Central memory CD8-positive, alpha-beta T cell (primary cell): Measurements from ENCODE around the gene SRP19.
A peak's percentile ranks its signal among the peaks of the same experiment; 100 is the strongest.
"Not testable (repeated sequence)": the region's sequence is repeated elsewhere in the genome, so short reads cannot be mapped to it uniquely, and the experiment has no call there.

Source experiments
- ATAC-seq: fragments of 150-1000 bp; cut with Tn5 transposase; replicated peaks from 2 replicates; pipeline ENCODE4 v1.10.0; 2022; ENCODE audit warnings: mild to moderate bottlenecking, moderate FRiP score, moderate number of reproducible peaks; ENCODE audit not compliant: poor library complexity, severe bottlenecking; ENCODE audit errors: extremely low read depth
- DNase-seq, 2 donors: peaks; one replicate each; pipeline ENCODE4 v3.0.0; 2021; ENCODE audit warnings: low spot score in 2 of 2
- H3K27ac Mint-ChIP-seq: one replicate; pipeline ENCODE4 v1.8.0; 2022; ENCODE audit warnings: low read depth, mild to moderate bottlenecking, moderate library complexity, mixed read lengths
- H3K27me3 Mint-ChIP-seq: one replicate; pipeline ENCODE4 v1.8.0; 2022; ENCODE audit warnings: mixed read lengths
- H3K36me3 Mint-ChIP-seq: one replicate; pipeline ENCODE4 v1.8.0; 2022; ENCODE audit warnings: mild to moderate bottlenecking, moderate library complexity, mixed read lengths; ENCODE audit not compliant: insufficient read depth
- H3K4me1 Mint-ChIP-seq: one replicate; pipeline ENCODE4 v1.8.0; 2022; ENCODE audit warnings: mixed read lengths
- H3K4me3 Mint-ChIP-seq: one replicate; pipeline ENCODE4 v1.8.0; 2022; ENCODE audit warnings: mild to moderate bottlenecking, moderate library complexity, mixed read lengths
- H3K9me3 Mint-ChIP-seq: one replicate; pipeline ENCODE4 v1.8.0; 2022; ENCODE audit warnings: mixed read lengths

SRP19 gene

DNA sequence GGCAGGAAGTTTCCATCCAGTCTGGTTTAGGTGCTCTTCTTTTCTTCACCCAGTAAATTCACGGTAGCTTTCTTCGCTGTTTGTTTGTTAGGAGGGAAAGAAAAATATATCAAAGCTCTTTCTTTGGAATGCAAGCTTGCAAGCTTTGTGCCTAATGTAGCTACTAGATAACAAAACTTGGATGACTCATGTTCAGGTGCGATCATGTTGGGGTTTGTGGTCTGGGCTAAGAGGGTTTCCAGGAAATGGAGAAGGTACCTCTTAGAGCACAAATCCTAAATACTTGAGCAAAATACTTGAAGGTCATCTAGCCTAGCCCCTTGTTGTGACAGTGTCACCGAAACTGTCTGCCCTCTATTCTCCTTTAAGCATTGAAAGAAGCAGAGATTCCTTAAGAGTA lies 17.7 kb downstream of the SRP19 start:
- Mint-ChIP-seq H3K27ac (peak overlapping the region; percentile 79), H3K36me3 (peaks cover 33% of the 10 kb centered on the region), H3K9me3 (no peaks in the 10 kb centered on the region), H3K4me3 (peak overlapping the region; percentile 23), H3K4me1 (peaks cover 27% of the 10 kb centered on the region), H3K27me3 (no peaks in the 10 kb centered on the region)
- no peak for DNase-seq
- ATAC-seq = peak; percentile 82

GRCh38 chr5:112880219-112880964 lies 19.3 kb downstream of the SRP19 start:
- Mint-ChIP-seq H3K36me3 (peaks cover 36% of the 10 kb centered on the region), H3K4me1 (peaks cover 26% of the 10 kb centered on the region)
- ATAC-seq = no peak

DNA sequence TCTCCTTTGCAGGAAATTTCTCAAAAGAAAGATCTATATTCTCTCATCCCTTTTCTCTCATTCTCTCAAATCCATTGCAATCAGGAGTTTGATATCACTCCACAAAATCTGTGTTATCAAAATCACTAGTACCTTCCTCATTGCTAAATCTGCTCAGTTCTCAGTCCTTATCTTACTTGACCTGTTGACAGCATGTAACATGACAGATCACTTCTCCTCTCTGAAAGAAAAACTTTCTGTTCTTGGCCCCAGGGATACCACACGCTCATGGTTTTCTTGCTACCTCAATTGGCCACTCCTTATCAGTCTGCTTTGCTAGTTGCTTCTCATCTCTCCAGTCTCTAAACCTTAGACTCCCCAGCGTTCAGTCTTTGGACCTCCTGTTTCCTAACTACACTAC lies 22.1 kb downstream of the SRP19 start:
- Mint-ChIP-seq H3K27ac (no peak overlapping the region), H3K27me3 (no peaks in the 10 kb centered on the region), H3K9me3 (no peaks in the 10 kb centered on the region), H3K36me3 (peaks cover 37% of the 10 kb centered on the region), H3K4me3 (no peak overlapping the region), H3K4me1 (peaks cover 30% of the 10 kb centered on the region)
- ATAC-seq = no peak
- no peak for DNase-seq

More at GRCh38 chr5:112880219-112880964, 19.3 kb downstream of the SRP19 start:
- Mint-ChIP-seq H3K27me3 (no peaks in the 10 kb centered on the region), H3K27ac (no peak overlapping the region), H3K9me3 (no peaks in the 10 kb centered on the region), H3K4me3 (no peak overlapping the region)
- no peak for DNase-seq

GRCh38 chr5:112885001-112885400 lies 23.9 kb downstream of the SRP19 start:
- Mint-ChIP-seq H3K27ac (no peak overlapping the region), H3K4me1 (peaks cover 29% of the 10 kb centered on the region)

GRCh38 chr5:112886975-112887374 lies 25.9 kb downstream of the SRP19 start:
- DNase-seq = no peak
- Mint-ChIP-seq H3K4me3 (no peak overlapping the region), H3K27me3 (no peaks in the 10 kb centered on the region), H3K9me3 (no peaks in the 10 kb centered on the region), H3K27ac (peak overlapping the region; percentile 77), H3K4me1 (peaks cover 30% of the 10 kb centered on the region), H3K36me3 (peaks cover 34% of the 10 kb centered on the region)
- ATAC-seq = peak; percentile 73

More at GRCh38 chr5:112885001-112885400, 23.9 kb downstream of the SRP19 start:
- Mint-ChIP-seq H3K36me3 (peaks cover 34% of the 10 kb centered on the region), H3K4me3 (no peak overlapping the region), H3K9me3 (no peaks in the 10 kb centered on the region), H3K27me3 (no peaks in the 10 kb centered on the region)
- ATAC-seq (no peak), DNase-seq (no peak)

GRCh38 chr5:112892066-112892465 lies 31.0 kb downstream of the SRP19 start:
- DNase-seq, ATAC-seq, H3K9me3 Mint-ChIP-seq, H3K27ac Mint-ChIP-seq, H3K27me3 Mint-ChIP-seq, H3K4me3 Mint-ChIP-seq: not testable (repeated sequence)
- peaks cover 38% of the 10 kb centered on the region for H3K36me3 Mint-ChIP-seq
- peaks cover 49% of the 10 kb centered on the region for H3K4me1 Mint-ChIP-seq

- DNase-seq = no peak
- Mint-ChIP-seq H3K4me3 (no peak overlapping the region), H3K9me3 (no peaks in the 10 kb centered on the region), H3K27me3 (no peaks in the 10 kb centered on the region), H3K27ac (no peak overlapping the region), H3K36me3 (peaks cover 37% of the 10 kb centered on the region), H3K4me1 (peaks cover 42% of the 10 kb centered on the region)
- no peak for ATAC-seq
These were observed 31.7 kb downstream of the SRP19 start for GRCh38 chr5:112892776-112893175.

DNA sequence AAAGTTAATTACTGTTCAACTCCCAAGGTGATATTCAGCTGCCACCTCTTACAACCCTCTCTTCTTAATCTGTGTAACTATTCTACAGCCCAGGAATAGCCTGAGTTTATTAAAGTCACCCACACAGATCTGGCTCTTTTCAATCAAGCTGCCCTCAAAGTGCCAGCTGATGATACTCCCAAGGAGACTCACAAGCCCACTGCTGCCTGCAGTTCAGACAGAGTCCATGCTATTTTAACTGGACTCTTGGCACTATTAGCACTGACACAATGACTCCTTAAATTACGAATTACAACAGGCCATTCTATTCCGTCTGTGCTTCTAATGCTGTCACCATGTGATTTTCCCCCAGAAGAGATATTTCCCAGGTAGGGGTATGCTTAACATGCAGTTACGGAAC lies 34.6 kb downstream of the SRP19 start:
- no peaks in the 10 kb centered on the region for H3K9me3 Mint-ChIP-seq
- H3K27ac Mint-ChIP-seq = no peak overlapping the region
- H3K36me3 Mint-ChIP-seq = peaks cover 51% of the 10 kb centered on the region
- no peak overlapping the region for H3K4me3 Mint-ChIP-seq
- peaks cover 30% of the 10 kb centered on the region for H3K4me1 Mint-ChIP-seq
- ATAC-seq (no peak), DNase-seq (no peak)
- no peaks in the 10 kb centered on the region for H3K27me3 Mint-ChIP-seq

DNA sequence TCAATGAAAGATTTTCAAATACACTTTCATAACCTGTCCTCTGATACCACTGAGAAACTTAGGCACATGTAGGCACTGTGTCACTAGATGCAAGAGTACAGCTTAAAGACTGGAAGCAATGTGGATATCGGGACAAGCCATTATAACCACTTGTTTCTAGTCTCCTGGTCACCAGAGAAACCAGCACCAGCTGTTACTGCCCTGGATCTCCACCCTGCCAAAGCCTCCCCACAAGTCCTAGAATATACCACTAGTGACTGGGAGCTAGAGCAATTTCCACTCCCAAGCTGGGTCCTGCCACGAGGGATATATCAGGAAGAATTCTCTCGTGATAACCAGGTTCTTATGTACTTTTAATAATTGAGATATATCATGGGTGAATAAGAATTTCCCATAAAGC lies 41.5 kb downstream of the SRP19 start:
- DNase-seq (no peak), ATAC-seq (no peak)
- Mint-ChIP-seq H3K27me3 (no peaks in the 10 kb centered on the region), H3K27ac (no peak overlapping the region), H3K36me3 (peaks cover 43% of the 10 kb centered on the region), H3K4me1 (peaks cover 30% of the 10 kb centered on the region), H3K9me3 (no peaks in the 10 kb centered on the region), H3K4me3 (no peak overlapping the region)

- DNase-seq, H3K27me3 Mint-ChIP-seq, H3K9me3 Mint-ChIP-seq, ATAC-seq, H3K4me3 Mint-ChIP-seq: not testable (repeated sequence)
- Mint-ChIP-seq H3K36me3 (peaks cover 46% of the 10 kb centered on the region), H3K4me1 (peaks cover 37% of the 10 kb centered on the region), H3K27ac (peak overlapping the region; percentile 51)
These were observed 43.9 kb downstream of the SRP19 start for GRCh38 chr5:112904996-112905395.

GRCh38 chr5:112906637-112907036 lies 45.5 kb downstream of the SRP19 start:
- H3K36me3 Mint-ChIP-seq = peaks cover 38% of the 10 kb centered on the region
- peaks cover 48% of the 10 kb centered on the region for H3K4me1 Mint-ChIP-seq
- no peaks in the 10 kb centered on the region for H3K9me3 Mint-ChIP-seq
- no peaks in the 10 kb centered on the region for H3K27me3 Mint-ChIP-seq
- ATAC-seq (no peak), DNase-seq (no peak)
- H3K27ac Mint-ChIP-seq = no peak overlapping the region
- no peak overlapping the region for H3K4me3 Mint-ChIP-seq

GRCh38 chr5:112907166-112907631 lies 46.1 kb downstream of the SRP19 start:
- DNase-seq = no peak
- no peak overlapping the region for H3K4me3 Mint-ChIP-seq
- no peak for ATAC-seq
- H3K9me3 Mint-ChIP-seq = no peaks in the 10 kb centered on the region
- H3K27me3 Mint-ChIP-seq = no peaks in the 10 kb centered on the region
- H3K36me3 Mint-ChIP-seq = peaks cover 33% of the 10 kb centered on the region
- peaks cover 53% of the 10 kb centered on the region for H3K4me1 Mint-ChIP-seq
- H3K27ac Mint-ChIP-seq = peak overlapping the region; percentile 51

GRCh38 chr5:112908854-112909253 lies 47.8 kb downstream of the SRP19 start:
- H3K36me3 Mint-ChIP-seq = peaks cover 32% of the 10 kb centered on the region
- peaks cover 51% of the 10 kb centered on the region for H3K4me1 Mint-ChIP-seq
- peak overlapping the region; percentile 29 for H3K27ac Mint-ChIP-seq
- no peak for DNase-seq
- H3K27me3 Mint-ChIP-seq = no peaks in the 10 kb centered on the region
- H3K4me3 Mint-ChIP-seq = no peak overlapping the region
- no peak for ATAC-seq
- no peaks in the 10 kb centered on the region for H3K9me3 Mint-ChIP-seq
